BE2C (cell line): ENCODE data around the gene FAM107B.

Source experiments
- DNase-seq: peaks from one replicate; pipeline ENCODE4 v3.0.0-alpha.2; 2020
- H3K27me3 ChIP-seq: fragments of 250-450 bp; sonication (Bioruptor Pico); 2 replicates; pipeline ENCODE4 v1.5.1; 2020; ENCODE audit warnings: mild to moderate bottlenecking
- H3K36me3 ChIP-seq: fragments of 250-450 bp; sonication (Bioruptor Pico); 2 replicates; pipeline ENCODE4 v1.5.1; 2020; ENCODE audit warnings: mild to moderate bottlenecking
- H3K4me1 ChIP-seq: fragments of 250-450 bp; sonication (Bioruptor Pico); 2 replicates; pipeline ENCODE4 v1.5.1; 2020
- H3K4me3 ChIP-seq: 2 replicates; pipeline ENCODE4 v1.5.1; 2011; ENCODE audit warnings: low read depth, low read length
- H3K9me3 ChIP-seq: fragments of 250-450 bp; sonication (Bioruptor Pico); 2 replicates; pipeline ENCODE4 v1.5.1; 2020
- CTCF ChIP-seq: IDR thresholded peaks from 2 replicates; pipeline ENCODE4 v1.5.1; 2012; ENCODE audit warnings: mild to moderate bottlenecking, low read depth, low read length

FAM107B gene

GRCh38 chr10:14736043-14736442 lies 38.7 kb downstream of the FAM107B start:
- DNase-seq, result no peak
- no peak for TF ChIP-seq CTCF

DNA sequence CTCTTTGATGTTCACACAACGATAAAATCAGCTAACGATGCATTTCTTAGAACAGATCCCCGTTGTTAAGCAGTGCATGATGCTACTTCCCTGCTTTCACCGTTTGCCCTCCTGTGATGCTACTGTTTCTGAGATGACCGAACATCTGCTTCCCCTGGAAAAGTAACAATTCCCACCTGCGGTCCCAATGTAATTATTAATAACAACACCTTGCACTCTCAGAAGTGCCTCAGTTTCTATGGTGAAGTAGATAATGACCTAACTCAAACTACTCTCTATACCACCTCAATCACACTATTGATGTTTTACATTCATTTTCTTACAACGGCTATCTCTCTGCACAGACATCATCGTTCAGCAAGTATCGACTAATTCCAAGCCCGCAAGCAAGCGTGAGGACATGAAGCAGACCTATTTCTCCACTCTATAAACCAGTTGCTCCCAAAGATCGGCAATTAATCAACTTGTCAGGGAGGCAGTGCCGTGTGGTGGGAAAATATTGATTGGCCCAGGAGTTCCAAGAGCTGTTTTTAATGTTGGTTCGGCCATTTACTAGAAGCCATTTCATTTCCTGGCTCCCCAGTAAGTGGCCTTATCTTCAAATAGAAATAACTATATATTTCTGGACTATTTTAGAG lies 42.7 kb downstream of the FAM107B start:
- H3K4me1 ChIP-seq, result no peaks in the 10 kb centered on the region
- H3K9me3 ChIP-seq, result no peaks in the 10 kb centered on the region
- DNase-seq, result no peak
- TF ChIP-seq CTCF, result no peak
- peak overlapping the region; percentile 35 for H3K4me3 ChIP-seq
- no peaks in the 10 kb centered on the region for H3K36me3 ChIP-seq
- no peaks in the 10 kb centered on the region for H3K27me3 ChIP-seq

More at GRCh38 chr10:14736043-14736442, 38.7 kb downstream of the FAM107B start:
- Histone ChIP-seq H3K4me3 (no peak overlapping the region), H3K36me3 (no peaks in the 10 kb centered on the region), H3K4me1 (no peaks in the 10 kb centered on the region), H3K27me3 (no peaks in the 10 kb centered on the region), H3K9me3 (no peaks in the 10 kb centered on the region)

DNA sequence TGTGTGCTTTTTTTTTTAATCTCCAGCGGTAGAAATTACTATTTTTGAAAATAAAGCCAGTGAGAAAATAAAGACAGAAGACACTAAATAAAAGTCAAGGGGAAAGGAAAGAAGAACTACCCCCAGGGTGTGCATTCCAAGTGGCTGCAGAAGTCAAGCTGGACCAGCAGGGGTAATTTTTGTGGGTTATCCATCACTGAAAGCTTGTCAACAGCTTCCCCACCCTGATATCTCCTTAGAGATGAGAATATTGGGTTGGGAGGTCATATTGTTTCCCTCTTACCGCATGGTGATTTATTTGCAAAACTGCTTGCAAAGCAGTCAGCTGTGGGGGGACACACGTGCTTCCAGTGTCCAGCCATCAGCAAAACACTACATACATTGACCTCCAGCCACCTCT lies 46.4 kb downstream of the FAM107B start:
- no peaks in the 10 kb centered on the region for H3K36me3 ChIP-seq
- H3K27me3 ChIP-seq, result no peaks in the 10 kb centered on the region
- H3K9me3 ChIP-seq, result no peaks in the 10 kb centered on the region
- no peak overlapping the region for H3K4me3 ChIP-seq
- DNase-seq, result no peak
- TF ChIP-seq CTCF, result no peak
- H3K4me1 ChIP-seq, result no peaks in the 10 kb centered on the region

DNA sequence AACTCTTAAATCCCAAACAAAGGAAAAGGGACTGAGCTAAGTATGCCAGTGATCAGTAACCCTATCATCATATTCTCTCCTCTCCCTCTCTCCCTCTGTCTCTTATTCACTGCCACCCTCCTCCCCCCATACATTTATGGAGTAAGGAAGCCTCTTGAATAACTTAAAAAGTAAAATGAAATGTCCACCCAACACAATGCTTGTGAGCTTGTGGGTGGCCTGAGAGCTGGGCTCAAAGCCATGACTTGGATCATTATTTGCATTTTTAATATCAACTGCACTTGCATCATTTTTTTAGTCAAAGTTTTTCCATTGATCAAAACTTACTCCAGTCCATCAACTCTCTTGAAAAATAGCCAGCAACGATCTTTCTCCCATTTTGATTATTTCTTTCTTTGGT lies 46.8 kb downstream of the FAM107B start:
- Histone ChIP-seq H3K4me1 (no peaks in the 10 kb centered on the region), H3K36me3 (no peaks in the 10 kb centered on the region), H3K27me3 (no peaks in the 10 kb centered on the region), H3K4me3 (no peak overlapping the region), H3K9me3 (no peaks in the 10 kb centered on the region)
- DNase-seq, result no peak
- TF ChIP-seq CTCF, result no peak

- no peaks in the 10 kb centered on the region for H3K27me3 ChIP-seq
- DNase-seq, result no peak
These were observed 47.2 kb downstream of the FAM107B start for GRCh38 chr10:14727465-14727864.

More at GRCh38 chr10:14727465-14727864, 47.2 kb downstream of the FAM107B start:
- Histone ChIP-seq H3K36me3 (no peaks in the 10 kb centered on the region), H3K9me3 (no peaks in the 10 kb centered on the region), H3K4me1 (no peaks in the 10 kb centered on the region), H3K4me3 (no peak overlapping the region)
- TF ChIP-seq CTCF, result no peak
